HFF-Myc (cell line): Measurements from ENCODE around the gene PRKCB.

Source experiments
- DNase-seq: peaks from one replicate; pipeline ENCODE4 v3.0.0-alpha.2; 2011; ENCODE audit warnings: low read depth; ENCODE audit errors: extremely low read depth
- H3K4me3 ChIP-seq: replicated peaks from 2 replicates; pipeline ENCODE4 v1.5.1; 2011; ENCODE audit warnings: low read depth, mild to moderate bottlenecking, control low read depth, low read length
- TF ChIP-seq, protein P1 (sequence below): IDR thresholded peaks from 2 replicates; pipeline ENCODE4 v1.5.1; 2012; ENCODE audit warnings: mild to moderate bottlenecking, low read depth, low read length, control low read depth; ENCODE audit errors: missing control alignments

Gene PRKCB

DNA sequence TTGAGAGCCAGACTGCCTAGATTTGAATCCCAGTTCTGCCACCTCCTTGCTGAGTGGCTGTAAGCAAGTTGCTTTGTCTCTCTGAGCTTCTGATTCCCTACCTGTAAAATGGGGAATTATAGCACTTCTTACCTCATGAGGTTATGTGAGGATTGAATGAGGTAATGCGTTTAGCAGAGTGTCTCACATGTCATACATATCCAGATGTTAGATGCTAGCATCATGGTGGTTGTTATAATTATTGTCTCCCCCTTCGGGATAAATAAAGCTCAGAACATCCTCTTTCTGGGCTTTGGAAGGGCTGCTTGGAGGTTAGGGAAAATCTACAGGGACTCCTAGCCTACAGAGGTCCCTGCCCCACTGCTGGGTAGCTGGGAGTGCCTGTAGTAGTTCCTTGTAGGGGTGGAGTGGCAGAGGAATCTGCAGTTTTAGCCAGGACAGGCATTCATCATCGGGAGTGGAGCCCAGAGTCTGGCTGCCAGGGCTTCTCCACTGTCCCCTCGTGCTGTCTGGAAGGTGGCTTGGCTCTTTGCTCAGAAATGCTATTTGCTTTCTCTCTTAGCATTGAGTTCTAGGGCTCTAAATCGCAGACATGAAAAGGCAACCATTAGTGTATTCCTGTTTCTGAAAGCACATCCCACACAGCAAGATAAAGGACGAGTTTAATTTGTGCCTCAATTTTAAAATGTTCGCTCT lies 282.5 kb downstream of the PRKCB start:
- DNase-seq, result no peak
- H3K4me3 ChIP-seq, result no peak overlapping the region
- TF ChIP-seq, protein P1, sequence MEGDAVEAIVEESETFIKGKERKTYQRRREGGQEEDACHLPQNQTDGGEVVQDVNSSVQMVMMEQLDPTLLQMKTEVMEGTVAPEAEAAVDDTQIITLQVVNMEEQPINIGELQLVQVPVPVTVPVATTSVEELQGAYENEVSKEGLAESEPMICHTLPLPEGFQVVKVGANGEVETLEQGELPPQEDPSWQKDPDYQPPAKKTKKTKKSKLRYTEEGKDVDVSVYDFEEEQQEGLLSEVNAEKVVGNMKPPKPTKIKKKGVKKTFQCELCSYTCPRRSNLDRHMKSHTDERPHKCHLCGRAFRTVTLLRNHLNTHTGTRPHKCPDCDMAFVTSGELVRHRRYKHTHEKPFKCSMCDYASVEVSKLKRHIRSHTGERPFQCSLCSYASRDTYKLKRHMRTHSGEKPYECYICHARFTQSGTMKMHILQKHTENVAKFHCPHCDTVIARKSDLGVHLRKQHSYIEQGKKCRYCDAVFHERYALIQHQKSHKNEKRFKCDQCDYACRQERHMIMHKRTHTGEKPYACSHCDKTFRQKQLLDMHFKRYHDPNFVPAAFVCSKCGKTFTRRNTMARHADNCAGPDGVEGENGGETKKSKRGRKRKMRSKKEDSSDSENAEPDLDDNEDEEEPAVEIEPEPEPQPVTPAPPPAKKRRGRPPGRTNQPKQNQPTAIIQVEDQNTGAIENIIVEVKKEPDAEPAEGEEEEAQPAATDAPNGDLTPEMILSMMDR, result no peak

DNA sequence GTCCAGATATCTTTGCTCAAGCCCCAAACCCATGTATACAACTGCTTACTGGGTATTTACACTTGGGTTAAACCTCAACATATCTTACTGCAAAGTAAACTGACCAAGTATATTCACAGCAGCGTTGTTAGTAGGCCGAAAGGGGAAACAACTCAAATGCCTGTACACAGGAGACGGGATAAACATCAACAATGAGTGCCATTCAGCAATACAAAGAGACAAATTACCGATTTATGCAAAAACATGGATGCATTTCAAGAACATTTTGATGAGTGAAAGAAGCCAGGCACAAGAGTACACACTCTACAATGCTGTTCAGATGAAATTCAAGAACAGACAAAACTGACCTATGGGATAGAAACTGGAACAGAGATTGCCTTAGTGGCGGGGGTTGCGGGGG lies 284.0 kb downstream of the PRKCB start:
- H3K4me3 ChIP-seq, result no peak overlapping the region
- DNase-seq, result no peak
- TF ChIP-seq, protein P1, result no peak

DNA sequence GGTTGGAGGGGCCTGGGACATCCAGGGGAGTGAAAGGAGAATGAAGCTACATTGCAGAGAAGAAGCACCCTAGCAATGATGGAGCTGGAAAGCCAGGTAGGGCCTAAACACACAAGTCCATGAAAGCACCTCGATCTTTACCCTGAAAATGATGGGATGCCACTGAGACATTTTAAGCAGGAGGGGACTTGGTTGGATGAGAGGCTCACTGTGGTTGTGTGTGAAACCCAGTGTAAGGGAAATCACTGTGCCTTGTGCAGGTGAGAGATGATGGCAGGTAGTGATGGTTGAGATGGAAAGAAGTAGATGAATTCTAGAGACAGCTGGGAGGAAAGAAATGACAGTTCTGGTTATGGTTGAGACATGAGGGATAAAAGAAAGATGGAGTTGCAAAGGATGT lies 287.5 kb downstream of the PRKCB start:
- no peak for DNase-seq
- TF ChIP-seq, protein P1, result no peak
- H3K4me3 ChIP-seq, result no peak overlapping the region

DNA sequence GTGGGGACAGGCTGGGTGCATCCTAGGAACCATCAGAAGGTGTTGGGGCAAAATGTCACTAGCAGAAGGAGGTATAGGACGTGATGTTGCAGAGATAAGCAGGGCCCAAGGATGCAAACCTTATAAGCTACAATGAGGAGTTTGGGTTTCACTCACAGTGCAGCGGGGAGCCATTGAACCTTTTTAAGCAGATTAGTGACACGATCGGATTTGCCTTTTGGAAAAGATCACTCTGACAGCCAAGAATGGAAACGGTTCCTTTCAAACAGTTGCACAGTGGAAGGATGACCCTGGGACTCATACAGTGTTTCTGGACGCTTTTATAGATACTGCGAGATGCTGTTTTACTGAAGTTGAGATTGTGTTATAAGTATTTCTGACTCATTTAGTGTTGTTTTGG lies 288.5 kb downstream of the PRKCB start:
- TF ChIP-seq, protein P1, result no peak
- DNase-seq, result no peak
- H3K4me3 ChIP-seq, result no peak overlapping the region

DNA sequence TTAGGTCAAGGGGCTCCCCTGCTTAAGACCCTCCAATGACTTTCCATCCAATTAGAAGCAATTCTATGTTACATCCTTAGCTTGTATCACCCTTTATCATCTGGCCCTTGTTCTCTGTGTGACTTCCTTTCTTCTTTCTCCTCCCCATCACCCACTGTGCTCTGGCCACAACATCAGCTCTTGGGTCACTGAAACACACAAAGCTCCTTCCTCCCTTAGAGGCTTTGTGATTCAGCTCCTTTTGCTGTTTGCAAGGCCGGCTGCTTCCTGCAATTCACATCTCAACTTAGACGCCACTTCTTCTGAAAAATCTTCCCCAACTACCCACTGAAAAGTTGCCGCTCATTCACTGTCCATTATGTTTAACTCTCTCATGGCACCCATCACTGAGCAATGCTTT lies 289.4 kb downstream of the PRKCB start:
- no peak overlapping the region for H3K4me3 ChIP-seq
- TF ChIP-seq, protein P1, result no peak
- no peak for DNase-seq

DNA sequence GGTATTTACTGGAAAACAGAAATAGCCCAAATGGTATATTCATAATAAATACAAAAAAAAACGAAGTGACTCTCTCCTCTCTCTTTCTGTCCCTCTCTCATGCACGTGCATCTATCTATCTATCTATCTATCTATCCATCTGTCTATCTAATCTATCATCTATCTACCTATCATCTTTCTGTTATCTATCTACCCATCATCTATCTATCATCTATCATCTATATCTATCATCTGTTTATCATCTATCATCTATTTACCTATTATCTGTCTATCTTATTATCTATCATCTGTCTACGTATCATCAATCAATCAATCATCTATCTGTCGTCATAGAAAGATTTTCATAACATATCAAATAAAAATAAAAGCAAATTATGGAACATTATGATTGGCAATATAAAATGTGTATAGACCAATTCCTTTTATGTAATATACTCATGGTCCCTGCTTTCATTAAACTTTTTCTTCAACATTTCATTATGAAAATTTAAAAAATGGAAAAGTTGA lies 293.7 kb downstream of the PRKCB start:
- no peak for DNase-seq
- TF ChIP-seq, protein P1, result no peak
- H3K4me3 ChIP-seq, result no peak overlapping the region
